Measurements from ENCODE around the gene TSLP.

DNA sequence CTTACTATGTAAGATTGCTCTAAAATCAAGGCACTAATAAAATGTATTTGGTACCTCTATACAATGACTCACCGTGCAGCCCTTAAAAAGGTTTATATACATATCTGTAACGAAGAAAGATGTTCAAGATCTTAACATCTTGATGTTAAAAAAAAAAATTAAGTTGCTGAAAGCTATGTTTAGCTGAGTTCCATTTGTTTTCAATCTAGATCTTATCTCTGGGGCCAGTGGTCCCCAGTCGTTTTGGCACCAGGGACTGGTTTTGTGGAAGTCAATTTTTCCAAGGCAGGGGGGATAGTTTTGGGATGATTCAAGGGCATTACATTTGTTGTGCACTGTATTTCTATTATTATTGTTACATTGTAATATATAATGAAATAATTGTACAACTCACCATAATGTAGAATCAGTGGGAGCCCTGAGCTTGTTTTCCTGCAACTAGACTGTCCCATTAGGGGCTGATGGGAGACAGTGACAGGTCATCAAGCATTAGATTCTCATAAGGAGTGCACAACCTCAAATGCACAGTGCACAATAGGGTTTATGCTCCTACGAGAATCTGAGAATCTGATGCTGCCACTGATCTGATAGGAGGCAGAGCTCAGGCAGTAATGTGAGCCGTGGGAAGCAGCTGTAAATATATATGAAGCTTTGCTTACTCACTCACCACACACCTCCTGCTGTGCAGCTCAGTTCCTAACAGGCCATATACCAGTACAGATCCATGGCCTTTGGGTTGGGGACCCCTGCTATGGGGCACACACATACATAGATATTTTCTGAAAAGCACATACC is 27.6 kb upstream of the TSLP start:
- TF ChIP-seq CTCF (IDR thresholded peaks at IDR 0.05) = no peak
- no peak for TF ChIP-seq POLR2A (IDR thresholded peaks at IDR 0.05)
